Measurements from ENCODE around the gene SMPD2. TPM values are rescaled to one million over a fixed set of nuclear protein-coding genes. Genes with fewer than 3 reads are reported as not detected.
A peak's percentile ranks its signal among the peaks of the same experiment; 100 is the strongest.

The SMPD2 gene
- total RNA-seq, 6 donors from 2014 or later = 9.4 to 25.2 (median 15.4) TPM

DNA sequence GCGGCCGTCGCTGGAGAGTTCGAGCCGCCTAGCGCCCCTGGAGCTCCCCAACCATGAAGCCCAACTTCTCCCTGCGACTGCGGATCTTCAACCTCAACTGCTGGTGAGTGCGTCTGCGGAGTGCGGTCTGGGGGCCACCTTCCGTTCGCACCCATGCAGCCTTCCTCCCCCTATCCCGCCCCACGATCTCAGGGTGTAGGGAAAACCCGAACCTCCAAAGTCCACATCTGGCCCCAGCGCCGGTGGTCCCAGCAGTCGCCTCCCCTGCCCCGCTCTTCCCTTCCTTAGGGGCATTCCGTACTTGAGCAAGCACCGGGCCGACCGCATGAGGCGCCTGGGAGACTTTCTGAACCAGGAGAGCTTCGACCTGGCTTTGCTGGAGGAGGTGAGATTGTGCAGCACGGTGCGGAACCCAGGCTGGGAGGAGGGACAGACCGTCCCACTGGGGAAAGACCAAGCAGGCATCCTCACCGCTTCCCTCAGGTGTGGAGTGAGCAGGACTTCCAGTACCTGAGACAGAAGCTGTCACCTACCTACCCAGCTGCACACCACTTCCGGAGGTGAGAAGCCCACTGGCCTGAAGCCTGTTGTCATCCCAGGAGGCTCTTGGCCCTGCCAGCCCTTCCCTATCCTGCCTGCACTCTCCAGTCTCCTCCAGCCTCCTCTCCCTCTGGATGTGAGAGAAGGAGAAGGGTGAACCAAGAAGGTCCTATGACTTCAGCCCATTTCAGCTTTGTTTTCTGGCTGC is 719 bp downstream of the SMPD2 start:
- peak; percentile 51 to 65 for ATAC-seq (ENCODE audit: low FRiP score in 2 of 2)
- no peaks in the 10 kb centered on the region for H3K9me3 ChIP-seq
- H3K36me3 ChIP-seq = peaks cover 6 to 37% (median 30%) of the 10 kb centered on the region in 4 donors
- H3K27me3 ChIP-seq = no peaks in the 10 kb centered on the region
- WGBS, 2 donors = 0 to 3% methylated on average over 1 to 29 of the region's 31 CpGs
- H3K4me1 ChIP-seq = peaks cover 8 to 26% (median 13%) of the 10 kb centered on the region in 4 donors
- peak overlapping the region; percentile 86 to 91 (median 88) for H3K27ac ChIP-seq
- peak overlapping the region; percentile 85 to 97 (median 90) for H3K4me3 ChIP-seq
- DNase-seq = peak in 1 of 2 donors; percentile 73
- peak in 3 of 6 experiments; percentile 2 to 48 (median 11) for TF ChIP-seq CTCF (IDR thresholded peaks at IDR 0.05)
- no peak for TF ChIP-seq EP300 (IDR thresholded peaks at IDR 0.05)

DNA sequence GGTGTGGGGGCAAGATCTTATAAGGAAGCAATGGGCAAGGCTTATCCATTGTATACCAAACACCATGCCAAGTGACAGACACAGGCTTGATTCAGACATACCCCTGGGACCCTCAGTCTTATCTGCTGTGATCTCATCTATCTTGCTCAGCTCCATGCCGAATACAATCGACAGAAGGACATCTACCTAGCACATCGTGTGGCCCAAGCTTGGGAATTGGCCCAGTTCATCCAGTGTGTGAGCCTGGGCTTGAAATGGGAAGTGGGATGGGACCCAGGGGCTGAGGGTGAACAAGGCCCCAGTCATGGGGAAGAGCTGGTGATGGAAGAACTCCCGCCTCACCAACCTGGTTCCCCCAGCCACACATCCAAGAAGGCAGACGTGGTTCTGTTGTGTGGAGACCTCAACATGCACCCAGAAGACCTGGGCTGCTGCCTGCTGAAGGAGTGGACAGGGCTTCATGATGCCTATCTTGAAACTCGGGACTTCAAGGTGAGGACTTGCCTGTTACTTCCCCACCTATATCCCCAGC is 1.9 kb downstream of the SMPD2 start:
- Histone ChIP-seq H3K36me3 (peaks cover 6 to 47% (median 37%) of the 10 kb centered on the region in 4 donors), H3K27ac (no peak overlapping the region), H3K4me1 (peaks cover 8 to 26% (median 13%) of the 10 kb centered on the region in 4 donors), H3K9me3 (no peaks in the 10 kb centered on the region), H3K27me3 (no peaks in the 10 kb centered on the region), H3K4me3 (no peak overlapping the region)
- no peak for TF ChIP-seq EP300 (IDR thresholded peaks at IDR 0.05)
- no peak for TF ChIP-seq CTCF (IDR thresholded peaks at IDR 0.05)
- TF ChIP-seq POLR2AphosphoS5 (IDR thresholded peaks at IDR 0.05) = no peak
- TF ChIP-seq POLR2A (IDR thresholded peaks at IDR 0.05) = no peak
- DNase-seq (no peak), ATAC-seq (ENCODE audit: low FRiP score in 2 of 2) (no peak)
- 89 to 100% methylated on average over 3 to 6 of the region's 6 CpGs for WGBS, 2 donors

DNA sequence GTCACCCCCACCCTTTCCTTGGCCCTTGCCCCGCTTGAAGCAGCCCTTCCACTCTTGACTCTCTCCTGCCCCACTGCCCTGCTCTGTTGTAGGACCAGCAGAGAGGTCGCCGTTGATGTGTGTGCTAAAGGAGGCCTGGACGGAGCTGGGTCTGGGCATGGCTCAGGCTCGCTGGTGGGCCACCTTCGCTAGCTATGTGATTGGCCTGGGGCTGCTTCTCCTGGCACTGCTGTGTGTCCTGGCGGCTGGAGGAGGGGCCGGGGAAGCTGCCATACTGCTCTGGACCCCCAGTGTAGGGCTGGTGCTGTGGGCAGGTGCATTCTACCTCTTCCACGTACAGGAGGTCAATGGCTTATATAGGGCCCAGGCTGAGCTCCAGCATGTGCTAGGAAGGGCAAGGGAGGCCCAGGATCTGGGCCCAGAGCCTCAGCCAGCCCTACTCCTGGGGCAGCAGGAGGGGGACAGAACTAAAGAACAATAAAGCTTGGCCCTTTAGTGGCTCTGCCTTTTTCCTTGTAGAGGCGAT is 3.0 kb downstream of the SMPD2 start:
- TF ChIP-seq CTCF (IDR thresholded peaks at IDR 0.05) (no peak), POLR2A (IDR thresholded peaks at IDR 0.05) (no peak), EP300 (IDR thresholded peaks at IDR 0.05) (no peak), POLR2AphosphoS5 (IDR thresholded peaks at IDR 0.05) (no peak)
- no peaks in the 10 kb centered on the region for H3K9me3 ChIP-seq
- no peak overlapping the region for H3K27ac ChIP-seq
- WGBS, 2 donors = 95 to 96% methylated on average over 8 to 10 of the region's 10 CpGs
- peaks cover 8 to 26% (median 13%) of the 10 kb centered on the region in 4 donors for H3K4me1 ChIP-seq
- H3K27me3 ChIP-seq = no peaks in the 10 kb centered on the region
- no peak overlapping the region for H3K4me3 ChIP-seq
- DNase-seq (peak in 1 of 2 donors; percentile 63), ATAC-seq (ENCODE audit: low FRiP score in 2 of 2) (no peak)
- H3K36me3 ChIP-seq = peaks cover 6 to 47% (median 37%) of the 10 kb centered on the region in 4 donors

GRCh38 chr6:109445382-109445781 is 4.9 kb downstream of the SMPD2 start:
- Histone ChIP-seq H3K4me1 (peaks cover 8 to 23% (median 11%) of the 10 kb centered on the region in 4 donors), H3K4me3 (no peak overlapping the region), H3K9me3 (no peaks in the 10 kb centered on the region), H3K27ac (no peak overlapping the region), H3K27me3 (no peaks in the 10 kb centered on the region), H3K36me3 (peaks cover 6 to 47% (median 37%) of the 10 kb centered on the region in 4 donors)
- no peak for DNase-seq
- WGBS, 2 donors = 91 to 93% methylated on average over 9 of the region's 9 CpGs
- TF ChIP-seq POLR2AphosphoS5 (IDR thresholded peaks at IDR 0.05) (no peak), EP300 (IDR thresholded peaks at IDR 0.05) (no peak), CTCF (IDR thresholded peaks at IDR 0.05) (no peak)
- ATAC-seq (ENCODE audit: low FRiP score in 2 of 2) = no peak

All from upper lobe of left lung (tissue), 6 donors.